Measurements from ENCODE around the gene PACSIN2. TPM values are rescaled to one million over a fixed set of nuclear protein-coding genes. Genes with fewer than 3 reads are reported as not detected.
A peak's percentile ranks its signal among the peaks of the same experiment; 100 is the strongest.

Gene PACSIN2
- total RNA-seq, 1 donor from 2014 or later = 48.9 TPM

- intact Hi-C loops (cut with micrococcal nuclease) = loop anchor here (10.0 kb wide), 1 partner anchor 46 kb away; no protein-coding TSS in a partner anchor
- no peak for TF ChIP-seq CTCF (IDR thresholded peaks at IDR 0.05)
- H3K27ac Mint-ChIP-seq = no peak overlapping the region
Measured at GRCh38 chr22:42960531-42961399, 54.2 kb downstream of the PACSIN2 start.

DNA sequence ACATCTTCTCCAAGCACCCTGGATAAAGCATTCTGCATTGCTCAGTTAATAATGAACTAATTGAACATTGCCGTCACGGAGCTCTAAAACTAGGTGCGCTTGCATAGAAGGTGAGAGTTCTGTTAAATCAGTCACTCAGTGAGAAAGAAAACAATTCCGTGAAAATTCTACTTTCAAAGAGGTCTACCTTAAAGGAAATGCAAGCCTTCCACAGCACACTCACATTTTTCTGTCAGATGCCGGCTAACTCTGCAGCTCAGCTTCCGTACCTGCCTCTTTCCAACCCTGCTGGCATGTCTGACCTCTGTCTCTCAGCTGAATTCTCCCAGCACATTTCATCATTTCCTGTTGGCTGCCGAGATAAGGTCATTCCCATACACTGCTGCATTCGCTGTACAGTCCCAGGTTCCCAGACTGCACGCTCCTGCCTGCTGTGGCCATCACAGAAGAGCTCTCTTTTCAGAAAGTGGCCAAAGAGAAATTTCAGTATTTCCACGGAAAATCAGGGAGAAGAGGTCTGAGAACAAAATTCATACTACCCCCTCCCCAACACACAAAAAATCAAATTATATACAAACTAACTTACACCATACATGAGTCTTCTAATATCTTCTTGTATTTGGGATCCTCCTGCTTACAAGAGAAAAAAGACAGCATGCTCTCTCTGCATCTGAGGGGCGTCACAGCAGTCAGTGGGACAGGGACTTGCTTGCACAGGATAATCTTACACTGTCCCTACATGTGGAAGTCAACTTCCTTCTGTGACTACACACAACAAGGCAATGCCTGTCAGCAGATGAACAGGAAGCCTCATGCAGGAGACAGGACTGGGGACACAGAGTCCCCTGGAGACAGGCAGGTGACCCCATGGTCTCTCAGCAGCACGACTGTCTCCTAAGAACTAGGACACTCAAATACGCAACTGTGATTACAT lies 55.1 kb downstream of the PACSIN2 start:
- H3K9me3 Mint-ChIP-seq = peaks cover 5% of the 10 kb centered on the region
- intact Hi-C loops (cut with micrococcal nuclease) = loop anchor here (10.0 kb wide), 1 partner anchor 45 kb away; no protein-coding TSS in a partner anchor
- ATAC-seq (ENCODE audit: low read depth) = no peak

More at GRCh38 chr22:42960531-42961399, 54.2 kb downstream of the PACSIN2 start:
- Mint-ChIP-seq H3K4me1 (peaks cover 63% of the 10 kb centered on the region), H3K4me3 (no peak overlapping the region), H3K27me3 (no peaks in the 10 kb centered on the region), H3K36me3 (ENCODE audit: low read depth) (peaks cover 32% of the 10 kb centered on the region), H3K9me3 (peaks cover 2% of the 10 kb centered on the region)
- no peak for DNase-seq
- ChIA-PET CTCF (no interaction called here), POLR2A (interaction anchor here (1.0 kb wide), 1 partner anchor 54 kb away, joined by 3 read pairs; no protein-coding TSS in a partner anchor)
- ATAC-seq (ENCODE audit: low read depth) = no peak

DNA sequence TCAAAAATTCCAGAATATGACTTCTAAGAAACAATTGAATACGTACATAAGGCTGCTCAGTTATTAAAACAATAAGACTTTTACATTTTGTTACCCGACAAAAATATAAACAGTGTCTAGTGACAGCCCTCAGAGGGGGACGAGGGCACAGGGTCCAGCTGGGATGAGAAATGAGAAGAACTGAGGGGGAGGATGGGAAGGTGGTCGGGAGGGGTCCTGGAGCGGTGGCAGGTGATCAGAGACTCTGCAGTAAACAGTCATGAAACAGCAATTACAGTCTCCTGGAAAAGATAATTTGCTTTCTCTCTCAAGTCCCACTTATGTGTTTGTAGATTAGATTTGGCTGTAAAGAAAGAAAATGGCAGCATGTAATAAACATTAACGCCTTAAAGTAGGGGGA lies 56.0 kb downstream of the PACSIN2 start:
- H3K4me3 Mint-ChIP-seq = no peak overlapping the region
- H3K27me3 Mint-ChIP-seq = no peaks in the 10 kb centered on the region
- no peak for TF ChIP-seq CTCF (IDR thresholded peaks at IDR 0.05)
- CTCF ChIA-PET = interaction anchor here (1.5 kb wide), 1 partner anchor 92 kb away, joined by 5 read pairs; no protein-coding TSS in a partner anchor
- POLR2A ChIA-PET = interaction anchor here (0.8 kb wide), 1 partner anchor 11 kb away, joined by 3 read pairs; no protein-coding TSS in a partner anchor
- intact Hi-C loops (cut with micrococcal nuclease) = no loop called here
- H3K27ac Mint-ChIP-seq = no peak overlapping the region
- peaks cover 49% of the 10 kb centered on the region for H3K4me1 Mint-ChIP-seq
- peaks cover 36% of the 10 kb centered on the region for H3K36me3 Mint-ChIP-seq (ENCODE audit: low read depth)
- H3K9me3 Mint-ChIP-seq = peaks cover 5% of the 10 kb centered on the region
- ATAC-seq (ENCODE audit: low read depth) (no peak), DNase-seq (no peak)

More for the DNA sequence above, 55.1 kb downstream of the PACSIN2 start:
- H3K27me3 Mint-ChIP-seq = no peaks in the 10 kb centered on the region
- peak overlapping the region; percentile 29 for H3K4me3 Mint-ChIP-seq
- H3K4me1 Mint-ChIP-seq = peaks cover 55% of the 10 kb centered on the region
- ChIA-PET CTCF (interaction anchor here (1.5 kb wide), 1 partner anchor 92 kb away, joined by 5 read pairs; no protein-coding TSS in a partner anchor), POLR2A (interaction anchor here (0.6 to 1.0 kb wide), 4 partner anchors 12 to 55 kb away, joined by 3 to 12 read pairs (median 3); no protein-coding TSS in a partner anchor)
- no peak for TF ChIP-seq CTCF (IDR thresholded peaks at IDR 0.05)
- DNase-seq = no peak
- H3K27ac Mint-ChIP-seq = peak overlapping the region; percentile 31
- H3K36me3 Mint-ChIP-seq (ENCODE audit: low read depth) = peaks cover 37% of the 10 kb centered on the region

DNA sequence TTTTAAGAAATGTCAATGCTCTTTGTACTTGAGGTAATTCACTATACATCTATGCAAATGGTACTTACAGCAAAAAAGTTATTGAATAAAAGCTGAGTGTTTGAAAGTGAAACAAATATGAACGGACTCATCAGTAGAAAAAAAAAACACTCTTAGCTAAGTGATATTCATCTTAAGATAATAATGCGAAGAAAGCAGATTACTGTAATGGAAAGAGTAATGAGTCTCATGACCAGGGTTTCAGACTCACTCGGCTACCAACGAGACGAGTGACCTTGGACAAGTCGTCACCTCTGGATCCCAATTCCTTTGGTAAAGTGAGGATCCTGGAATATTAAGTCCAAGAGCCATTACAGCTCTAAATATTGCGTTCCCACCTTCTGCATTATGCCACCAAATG lies 57.0 kb downstream of the PACSIN2 start:
- POLR2A ChIA-PET = interaction anchor here (0.5 kb wide), 1 partner anchor 34 kb away, joined by 4 read pairs; no protein-coding TSS in a partner anchor
- Mint-ChIP-seq H3K27ac (no peak overlapping the region), H3K27me3 (no peaks in the 10 kb centered on the region), H3K4me1 (peaks cover 42% of the 10 kb centered on the region), H3K36me3 (ENCODE audit: low read depth) (peaks cover 28% of the 10 kb centered on the region), H3K4me3 (no peak overlapping the region), H3K9me3 (peaks cover 5% of the 10 kb centered on the region)
- TF ChIP-seq CTCF (IDR thresholded peaks at IDR 0.05) = no peak
- intact Hi-C loops (cut with micrococcal nuclease) = no loop called here
- CTCF ChIA-PET = interaction anchor here (0.7 kb wide), 1 partner anchor 90 kb away, joined by 3 read pairs; no protein-coding TSS in a partner anchor
- ATAC-seq (ENCODE audit: low read depth) (no peak), DNase-seq (no peak)
